GM12878 (cell line): Measurements from ENCODE around the gene TROAP. TPM values are rescaled to one million over a fixed set of nuclear protein-coding genes. Genes with fewer than 3 reads are reported as not detected.
A peak's percentile ranks its signal among the peaks of the same experiment; 100 is the strongest.

Experiments
- ATAC-seq: fragments of 200-7000 bp; cut with Tn5 transposase; 3 replicates; pipeline ENCODE4 v1.9.1; 2020; ENCODE audit warnings: mild to moderate bottlenecking, moderate library complexity
- BruUV-seq: library from RNA; stranded (reverse); fragments of 400-500 nt; replicated peaks from 2 replicates; lab custom pipeline; 2021; lab: Mats Ljungman, UMichigan
- CTCF ChIA-PET: fragments of 300-600 bp; sonication (Branson Sonifier 250); formaldehyde crosslinking; extraction: SDS; loops from one replicate; lab custom pipeline; 2021; ENCODE audit warnings: inconsistent platforms; lab: Yijun Ruan, JAX
- POLR2A ChIA-PET: fragments of 350-600 bp; formaldehyde crosslinking; extraction: SDS; loops from one replicate; lab custom pipeline; 2021; ENCODE audit warnings: inconsistent platforms; lab: Charles Lee
- RAD21 ChIA-PET: fragments of 300-600 bp; sonication (Branson Sonifier 250); formaldehyde crosslinking; loops from one replicate; lab custom pipeline; 2023; ENCODE audit warnings: antibody characterized with exemption; ENCODE audit not compliant: unreplicated experiment; lab: Charles Lee
- SMC1A ChIA-PET: fragments of 300-600 bp; sonication (Branson Sonifier 250); formaldehyde crosslinking; loops from one replicate; lab custom pipeline; 2023; ENCODE audit not compliant: unreplicated experiment, uncharacterized antibody; lab: Charles Lee
- DNase-seq: peaks from one replicate; pipeline ENCODE4 v3.0.0-alpha.2; 2011; ENCODE audit warnings: low read depth, low spot score
- FAIRE-seq: peaks from 3 replicates; lab custom pipeline; 2011; peaks lifted over from hg19 to GRCh38; lab: Jason Lieb, UNC
- H2AFZ ChIP-seq: 2 replicates; pipeline ENCODE4 v1.6.0; 2011; ENCODE audit warnings: low read depth, low read length, control low read depth; ENCODE audit not compliant: control insufficient read depth
- H3K27ac ChIP-seq: 2 replicates; pipeline ENCODE4 v1.5.1; 2011; ENCODE audit warnings: control low read depth; ENCODE audit not compliant: control insufficient read depth, insufficient read depth
- H3K27me3 ChIP-seq, 2 experiments: replicated peaks in 1 of 2; 2 replicates each; pipeline versions ENCODE4 v1.6.0 to v1.6.1; 2011; ENCODE audit warnings: low read length in 1 of 2; ENCODE audit not compliant: control insufficient read depth in 2 of 2, insufficient read depth in 2 of 2
- H3K36me3 ChIP-seq, 2 experiments: 2 replicates each; pipeline ENCODE4 v1.5.1; 2011; ENCODE audit warnings: low read length in 1 of 2; ENCODE audit not compliant: control insufficient read depth in 2 of 2, insufficient read depth in 2 of 2
- H3K4me1 ChIP-seq: 2 replicates; pipeline ENCODE4 v1.6.1; 2011; ENCODE audit warnings: mild to moderate bottlenecking, low read length, moderate library complexity, mixed read lengths; ENCODE audit not compliant: control insufficient read depth, insufficient read depth
- H3K4me2 ChIP-seq: 2 replicates; pipeline ENCODE4 v1.6.0; 2011; ENCODE audit warnings: control low read depth; ENCODE audit not compliant: control insufficient read depth, insufficient read depth
- H3K4me3 ChIP-seq: fragments of 200-600 bp; sonication (generic); 2 replicates; pipeline ENCODE4 v1.5.1; 2016
- H3K79me2 ChIP-seq: 2 replicates; pipeline ENCODE4 v1.6.0; 2011; ENCODE audit warnings: low read length; ENCODE audit not compliant: control insufficient read depth, insufficient read depth
- H3K9ac ChIP-seq: 2 replicates; pipeline ENCODE4 v1.8.0; 2011; ENCODE audit warnings: low read length, control low read depth, mixed read lengths; ENCODE audit not compliant: control insufficient read depth, insufficient read depth
- H3K9me3 ChIP-seq: replicated peaks from 3 replicates; pipeline ENCODE4 v1.5.1; 2011; ENCODE audit warnings: mild to moderate bottlenecking, low read length; ENCODE audit not compliant: control insufficient read depth, insufficient read depth
- H4K20me1 ChIP-seq: 2 replicates; pipeline ENCODE4 v1.6.0; 2011; ENCODE audit not compliant: control insufficient read depth, insufficient read depth
- BHLHE40 ChIP-seq, 2 experiments: fragments of 450-650 bp in 1 of 2; IDR thresholded peaks; 2 replicates each; pipeline ENCODE4 v1.6.1; 2011 to 2017; ENCODE audit warnings: low read depth in 2 of 2, borderline replicate concordance in 1 of 2, improper control_type of control experiment in 1 of 2, low read length in 1 of 2, mild to moderate bottlenecking in 1 of 2
- CBX5 ChIP-seq: sonication (generic); IDR thresholded peaks from 2 replicates; pipeline ENCODE4 v1.6.1; 2016; ENCODE audit warnings: low read depth, moderate library complexity, mild to moderate bottlenecking, inconsistent platforms
- CHD1 ChIP-seq: IDR thresholded peaks from 2 replicates; pipeline ENCODE4 v1.6.1; 2012; ENCODE audit warnings: low read depth, low read length, improper control_type of control experiment
- MYC ChIP-seq: IDR thresholded peaks from 2 replicates; pipeline ENCODE4 v1.6.1; 2011; ENCODE audit warnings: mild to moderate bottlenecking, low read length, moderate library complexity, inconsistent platforms; ENCODE audit not compliant: insufficient read depth, insufficient replicate concordance, insufficient read length, severe bottlenecking
- POLR2A ChIP-seq: IDR thresholded peaks from 2 replicates; pipeline ENCODE4 v1.6.1; 2011; ENCODE audit warnings: low read depth, mild to moderate bottlenecking, low read length
- RFX5 ChIP-seq: IDR thresholded peaks from 2 replicates; pipeline ENCODE4 v1.6.1; 2011; ENCODE audit warnings: low read depth, low read length, improper control_type of control experiment
- SIN3A ChIP-seq: IDR thresholded peaks from 2 replicates; pipeline ENCODE4 v1.6.1; 2012; ENCODE audit warnings: low read depth, low read length, improper control_type of control experiment
- SUZ12 ChIP-seq: fragments of 200-600 bp; sonication (generic); IDR thresholded peaks from one replicate; pipeline ENCODE4 v1.6.1; 2018; ENCODE audit warnings: antibody characterized with exemption, mild to moderate bottlenecking; ENCODE audit not compliant: unreplicated experiment
- WGBS: methylation state at CpG from one replicate; pipeline ENCODE4 v1.1.6; 2016; ENCODE audit warnings: low lambda C conversion rate; ENCODE audit not compliant: insufficient replicate concordance, insufficient coverage; ENCODE audit errors: missing lambda C conversion rate; 5-methylcytosine and 5-hydroxymethylcytosine counted together
- in situ Hi-C: fragments of 300-500 bp; cut with MboI; formaldehyde crosslinking; loops from 9 replicates; pipeline ENCODE4 v1.14.3; 2018; ENCODE audit warnings: mixed read lengths
- intact Hi-C: fragments of 100-400 bp; cut with micrococcal nuclease; formaldehyde crosslinking; loops from one replicate; pipeline ENCODE4 v1.14.2; 2022; ENCODE audit not compliant: unreplicated experiment
- polyA plus RNA-seq, 11 experiments: library from polyadenylated mRNA; depleted of rRNA in 4 of 11; unstranded in 6 of 11; stranded (reverse) in 5 of 11; fragments of >200 nt; fragmentation: Nextera tagmentation in 4 of 11; fragmentation: Illumina TruSeq in 1 of 11; extraction: Ambion mirVana in 4 of 11; extraction: Trizol in 1 of 11; gene quantifications; 1 replicate in 1 of 11; 2 replicates in 10 of 11; pipeline versions ENCODE4 v1.2.1 to v1.2.3, GENCODE V29; 2011 to 2016; ENCODE audit warnings: inconsistent platforms in 2 of 11, missing spikeins in 2 of 11, low read depth in 1 of 11
- total RNA-seq, 4 experiments: library from RNA; depleted of rRNA in 3 of 4; stranded (reverse); fragments of >200 nt in 3 of 4; fragmentation: Illumina TruSeq in 1 of 4; extraction: Trizol in 1 of 4; gene quantifications; 2 replicates each; pipeline versions ENCODE4 v1.2.1 to v1.2.3, GENCODE V29; 2013 to 2021
- TF ChIP-seq, protein P1 (sequence below): IDR thresholded peaks from 2 replicates; pipeline ENCODE4 v1.6.1; 2012; ENCODE audit warnings: low read depth, low read length, improper control_type of control experiment
- TF ChIP-seq, protein P2 (sequence below): fragments of 450-650 bp; IDR thresholded peaks from 2 replicates; pipeline ENCODE4 v1.6.1; 2017; ENCODE audit warnings: mild to moderate bottlenecking, moderate library complexity

TROAP gene
- total and polyA plus RNA-seq, 10 of the 15 experiments (the other 5 are each of a cell fraction or from before 2014, with no cell fraction given), result 26.8 to 93.7 (median 52.6) TPM

DNA sequence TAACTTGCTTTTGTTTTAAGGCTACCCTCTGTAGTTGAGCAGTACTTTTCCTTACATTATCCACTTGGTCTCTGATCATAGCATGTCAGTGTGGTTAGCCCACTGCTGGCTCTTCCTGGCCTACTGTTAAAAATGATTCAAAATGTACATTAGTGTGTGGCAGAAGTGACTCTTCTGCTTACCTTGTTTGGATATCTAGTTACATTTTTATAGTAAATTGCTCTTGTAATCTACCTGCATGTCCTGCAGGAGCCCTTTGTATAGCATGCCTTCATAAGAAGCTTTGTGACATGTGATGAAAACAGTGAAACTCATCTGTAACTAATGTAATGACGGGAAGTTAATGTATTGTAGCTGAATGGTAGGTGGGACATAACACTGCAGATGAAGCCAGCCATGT, 52.4 kb downstream of the TROAP start:
- no peaks in the 10 kb centered on the region for H3K27me3 ChIP-seq
- intact Hi-C loops (no loop called here), in situ Hi-C loops (no loop called here)
- no peak overlapping the region for H2AFZ ChIP-seq
- peak; percentile 62 for ATAC-seq
- H3K36me3 ChIP-seq, result peaks cover 0 to 5% of the 10 kb centered on the region in 2 experiments; a peak in 2 of 4 replicates
- H3K27ac ChIP-seq, result no peak overlapping the region; the same call in 1 of the 2 replicates
- ChIA-PET SMC1A (interaction anchor here (0.7 to 1.6 kb wide), 8 partner anchors 9 to 152 kb away, joined by 3 to 8 read pairs (median 4); partner anchors contain the start of gene SPATS2), POLR2A (interaction anchor here (0.6 to 3.6 kb wide), 4 partner anchors 8 to 366 kb away, joined by 3 to 19 read pairs (median 6); partner anchors contain the start of genes SPATS2 and TMBIM6)
- TF ChIP-seq RFX5 (peak; percentile 53; the same call in 1 of the 2 replicates), CBX5 (no peak)
- TF ChIP-seq, all 136 proteins: peak for 1
- ChIA-PET CTCF (interaction anchor here (0.8 to 2.9 kb wide), 5 partner anchors 8 to 139 kb away, joined by 3 to 17 read pairs (median 6); partner anchors contain the start of genes DNAJC22 and SPATS2), RAD21 (interaction anchor here (1.2 to 3.1 kb wide), 5 partner anchors 8 to 55 kb away, joined by 3 to 17 read pairs (median 4); partner anchors contain the start of gene SPATS2)
- Histone ChIP-seq H3K4me1 (peaks cover 12% of the 10 kb centered on the region), H3K79me2 (peaks cover 78% of the 10 kb centered on the region), H3K9ac (no peak overlapping the region), H4K20me1 (peaks cover 2% of the 10 kb centered on the region; the same call in 1 of the 2 replicates), H3K9me3 (no peaks in the 10 kb centered on the region), H3K4me3 (no peak overlapping the region), H3K4me2 (no peak overlapping the region)
- WGBS, result 30% methylated on average over 1 of the region's 1 CpG
- TSS peak; percentile 28 for BruUV-seq
- FAIRE-seq, result no peak
- DNase-seq, result no peak

DNA sequence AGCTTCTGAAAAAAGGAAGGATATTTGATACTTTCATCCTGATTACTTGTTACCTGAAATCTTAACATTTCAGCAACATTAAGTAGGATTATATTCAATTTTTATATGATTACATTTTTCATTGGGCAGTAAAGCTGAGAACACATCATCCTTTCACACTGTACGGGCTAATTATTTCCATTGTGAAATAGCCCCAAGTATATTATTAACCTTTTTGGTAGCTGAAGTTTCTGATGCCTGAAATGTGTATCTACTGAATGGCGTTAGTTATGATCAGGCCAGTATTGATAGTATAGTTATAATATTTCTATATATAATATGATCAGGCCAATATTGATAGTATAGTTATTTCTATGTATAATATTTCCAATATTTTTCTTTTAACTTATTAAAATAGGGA, 54.3 kb downstream of the TROAP start:
- TF ChIP-seq SIN3A (no peak), MYC (no peak), POLR2A (no peak), BHLHE40 (IDR thresholded peaks at IDR 0.05; ENCODE audit: borderline replicate concordance in 1 of 2, low read depth in 2 of 2, low read length in 1 of 2) (no peak), SUZ12 (no peak), CHD1 (no peak)
- TF ChIP-seq, protein P1, sequence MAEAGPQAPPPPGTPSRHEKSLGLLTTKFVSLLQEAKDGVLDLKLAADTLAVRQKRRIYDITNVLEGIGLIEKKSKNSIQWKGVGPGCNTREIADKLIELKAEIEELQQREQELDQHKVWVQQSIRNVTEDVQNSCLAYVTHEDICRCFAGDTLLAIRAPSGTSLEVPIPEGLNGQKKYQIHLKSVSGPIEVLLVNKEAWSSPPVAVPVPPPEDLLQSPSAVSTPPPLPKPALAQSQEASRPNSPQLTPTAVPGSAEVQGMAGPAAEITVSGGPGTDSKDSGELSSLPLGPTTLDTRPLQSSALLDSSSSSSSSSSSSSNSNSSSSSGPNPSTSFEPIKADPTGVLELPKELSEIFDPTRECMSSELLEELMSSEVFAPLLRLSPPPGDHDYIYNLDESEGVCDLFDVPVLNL, result no peak
- TF ChIP-seq, protein P2, sequence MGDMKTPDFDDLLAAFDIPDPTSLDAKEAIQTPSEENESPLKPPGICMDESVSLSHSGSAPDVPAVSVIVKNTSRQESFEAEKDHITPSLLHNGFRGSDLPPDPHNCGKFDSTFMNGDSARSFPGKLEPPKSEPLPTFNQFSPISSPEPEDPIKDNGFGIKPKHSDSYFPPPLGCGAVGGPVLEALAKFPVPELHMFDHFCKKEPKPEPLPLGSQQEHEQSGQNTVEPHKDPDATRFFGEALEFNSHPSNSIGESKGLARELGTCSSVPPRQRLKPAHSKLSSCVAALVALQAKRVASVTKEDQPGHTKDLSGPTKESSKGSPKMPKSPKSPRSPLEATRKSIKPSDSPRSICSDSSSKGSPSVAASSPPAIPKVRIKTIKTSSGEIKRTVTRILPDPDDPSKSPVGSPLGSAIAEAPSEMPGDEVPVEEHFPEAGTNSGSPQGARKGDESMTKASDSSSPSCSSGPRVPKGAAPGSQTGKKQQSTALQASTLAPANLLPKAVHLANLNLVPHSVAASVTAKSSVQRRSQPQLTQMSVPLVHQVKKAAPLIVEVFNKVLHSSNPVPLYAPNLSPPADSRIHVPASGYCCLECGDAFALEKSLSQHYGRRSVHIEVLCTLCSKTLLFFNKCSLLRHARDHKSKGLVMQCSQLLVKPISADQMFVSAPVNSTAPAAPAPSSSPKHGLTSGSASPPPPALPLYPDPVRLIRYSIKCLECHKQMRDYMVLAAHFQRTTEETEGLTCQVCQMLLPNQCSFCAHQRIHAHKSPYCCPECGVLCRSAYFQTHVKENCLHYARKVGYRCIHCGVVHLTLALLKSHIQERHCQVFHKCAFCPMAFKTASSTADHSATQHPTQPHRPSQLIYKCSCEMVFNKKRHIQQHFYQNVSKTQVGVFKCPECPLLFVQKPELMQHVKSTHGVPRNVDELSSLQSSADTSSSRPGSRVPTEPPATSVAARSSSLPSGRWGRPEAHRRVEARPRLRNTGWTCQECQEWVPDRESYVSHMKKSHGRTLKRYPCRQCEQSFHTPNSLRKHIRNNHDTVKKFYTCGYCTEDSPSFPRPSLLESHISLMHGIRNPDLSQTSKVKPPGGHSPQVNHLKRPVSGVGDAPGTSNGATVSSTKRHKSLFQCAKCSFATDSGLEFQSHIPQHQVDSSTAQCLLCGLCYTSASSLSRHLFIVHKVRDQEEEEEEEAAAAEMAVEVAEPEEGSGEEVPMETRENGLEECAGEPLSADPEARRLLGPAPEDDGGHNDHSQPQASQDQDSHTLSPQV, result no peak
- no peak overlapping the region for H3K4me3 ChIP-seq
- H3K27ac ChIP-seq, result no peak overlapping the region
- ChIA-PET CTCF (interaction anchor here (1.0 to 2.9 kb wide), 9 partner anchors 9 to 137 kb away, joined by 3 to 17 read pairs (median 4); no protein-coding TSS in a partner anchor), POLR2A (interaction anchor here (0.6 to 3.6 kb wide), 6 partner anchors 10 to 240 kb away, joined by 3 to 19 read pairs (median 4); partner anchors contain the start of gene SPATS2), RAD21 (interaction anchor here (0.6 to 3.1 kb wide), 10 partner anchors 10 to 135 kb away, joined by 3 to 17 read pairs (median 4); partner anchors contain the start of gene SPATS2), SMC1A (interaction anchor here (0.8 to 1.7 kb wide), 14 partner anchors 8 to 137 kb away, joined by 3 to 9 read pairs (median 4); partner anchors contain the start of gene SPATS2)
- H3K27me3 ChIP-seq, result no peaks in the 10 kb centered on the region
- in situ Hi-C loops, result no loop called here
- no peaks in the 10 kb centered on the region for H3K4me1 ChIP-seq
- H3K9me3 ChIP-seq, result no peaks in the 10 kb centered on the region
- no peak overlapping the region for H2AFZ ChIP-seq
- peaks cover 0 to under 1% of the 10 kb centered on the region in 2 experiments; a peak in 2 of 4 replicates for H3K36me3 ChIP-seq
- 98% methylated on average over 2 of the region's 2 CpGs for whole genome bisulfite sequencing
- DNase-seq, result no peak
- peaks cover 2% of the 10 kb centered on the region; the same call in 1 of the 2 replicates for H4K20me1 ChIP-seq
- peaks cover 77% of the 10 kb centered on the region for H3K79me2 ChIP-seq
- H3K4me2 ChIP-seq, result no peak overlapping the region
- no peak for FAIRE-seq
- H3K9ac ChIP-seq, result no peak overlapping the region
- intact Hi-C loops, result no loop called here
- no TSS peak for BruUV-seq
- peak; percentile 53 for ATAC-seq
